ENCODE measurements around the gene SPTBN4. TPM values are rescaled to one million over a fixed set of nuclear protein-coding genes. Genes with fewer than 3 reads are reported as not detected.

Gene SPTBN4
- total and polyA plus RNA-seq, 5 donors = 3.2 to 6.4 (median 5.4) TPM

DNA sequence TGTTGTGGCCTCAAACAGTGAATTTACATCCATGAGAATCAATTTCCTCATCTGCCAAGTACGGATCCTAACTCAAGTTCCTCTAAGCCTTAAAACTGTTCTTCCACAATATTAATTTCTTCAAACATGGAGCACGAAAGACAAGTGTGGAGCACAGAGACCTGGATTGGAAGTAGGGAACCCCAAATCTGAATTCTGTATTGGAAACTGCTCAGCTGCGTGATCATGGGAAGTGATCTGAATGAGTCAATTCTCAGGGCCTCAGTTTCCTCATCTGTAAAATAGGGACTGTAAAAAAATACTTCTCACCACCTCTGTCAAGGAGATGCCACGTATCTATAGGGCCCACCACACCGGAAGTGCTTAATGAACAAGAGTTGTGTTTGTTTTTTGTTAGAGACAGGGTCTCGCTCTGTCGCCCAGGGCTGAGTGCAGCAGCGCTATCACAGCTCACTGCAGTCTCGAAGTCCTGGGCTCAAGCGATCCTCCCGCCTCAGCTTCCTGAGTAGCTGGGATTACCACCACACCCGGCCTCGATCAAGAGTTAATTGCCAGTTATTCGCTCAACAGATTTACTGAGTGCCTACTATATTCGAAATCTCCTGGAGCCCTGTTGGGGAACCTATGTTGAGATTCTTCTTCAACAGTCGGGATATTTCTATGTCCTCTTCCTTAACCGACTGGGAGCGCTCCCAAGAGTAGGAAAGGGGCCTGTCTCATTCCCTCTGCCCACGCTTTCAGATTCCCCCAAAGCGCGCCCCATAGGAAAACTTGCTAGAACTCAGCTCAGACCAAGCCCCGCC, 24.3 kb upstream of the SPTBN4 start:
- no peak for DNase-seq
- intact Hi-C loops (cut with DNase I) = loop anchor here in 1 of 4 donors (10.0 kb wide), 1 partner anchor 98 kb away; the partner anchor contains the start of genes C19orf47 and PLD3
- no peaks in the 10 kb centered on the region for H3K9me3 ChIP-seq (ENCODE audit: control insufficient read depth, low read length)
- H3K4me1 ChIP-seq (ENCODE audit: control insufficient read depth, insufficient read depth, low read length) = peaks cover 3% of the 10 kb centered on the region
- H3K27ac ChIP-seq (ENCODE audit: low read length) = peak overlapping the region; percentile 66
- no peaks in the 10 kb centered on the region for H3K27me3 ChIP-seq (ENCODE audit: control insufficient read depth, insufficient read depth)
- WGBS = 14% methylated on average over 22 of the region's 22 CpGs
- H3K4me3 ChIP-seq (ENCODE audit: low read length) = peak overlapping the region; percentile 45
- no peak for ATAC-seq

GRCh38 chr19:40443131-40443999, 23.4 kb upstream of the SPTBN4 start:
- Histone ChIP-seq H3K27me3 (ENCODE audit: control insufficient read depth, insufficient read depth) (no peaks in the 10 kb centered on the region), H3K9me3 (ENCODE audit: control insufficient read depth, low read length) (no peaks in the 10 kb centered on the region), H3K27ac (ENCODE audit: low read length) (peak overlapping the region; percentile 99), H3K4me1 (ENCODE audit: control insufficient read depth, insufficient read depth, low read length) (peaks cover 3% of the 10 kb centered on the region), H3K4me3 (ENCODE audit: low read length) (peak overlapping the region; percentile 95)
- under 1% methylated on average over 52 of the region's 52 CpGs for WGBS
- DNase-seq (peak; percentile 100), ATAC-seq (peak; percentile 91)
- intact Hi-C loops (cut with DNase I) = loop anchor here in 1 of 4 donors (10.0 kb wide), 1 partner anchor 99 kb away; the partner anchor contains the start of genes C19orf47 and PLD3

DNA sequence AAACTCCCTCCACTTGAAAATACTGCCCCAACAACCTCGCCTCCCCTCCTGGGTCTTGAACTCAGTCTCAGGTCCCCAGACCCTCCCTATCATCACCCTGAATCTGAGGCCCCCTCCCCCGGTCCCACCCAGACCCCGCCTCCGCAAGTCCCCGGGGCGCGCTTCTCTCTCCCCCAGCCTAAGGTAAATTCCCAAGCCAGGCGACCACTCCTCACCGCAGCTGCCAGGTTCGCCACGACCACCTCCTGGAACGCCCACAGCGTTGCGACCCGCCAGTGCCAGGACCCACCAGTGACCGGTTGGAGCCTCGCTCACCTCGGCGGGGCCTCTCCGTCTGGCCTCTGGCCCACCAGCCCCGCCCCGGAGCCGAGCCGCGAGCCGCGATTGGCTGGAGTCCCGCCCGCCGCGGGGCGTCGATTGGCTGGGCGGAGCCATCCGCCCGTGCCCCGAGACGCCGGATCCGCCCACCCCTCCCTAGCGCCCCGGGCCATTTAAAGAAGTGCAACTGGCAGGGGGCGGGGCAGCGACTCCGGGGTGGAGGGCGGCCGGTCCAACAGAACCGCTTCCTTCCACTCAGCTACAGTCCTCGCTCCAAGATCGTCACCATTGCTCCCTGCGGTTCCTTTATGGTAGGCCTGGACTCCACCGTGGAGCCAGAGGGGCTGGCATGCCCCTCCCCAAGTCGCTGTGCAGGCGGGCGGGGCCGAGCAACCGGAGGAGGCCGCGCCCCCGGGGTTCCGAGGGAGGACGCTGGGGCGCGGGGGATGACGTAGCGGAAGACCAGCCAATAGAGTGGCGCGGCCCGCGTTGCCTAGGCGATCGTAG, 22.6 kb upstream of the SPTBN4 start, which contains the start of gene SERTAD3:
Gene SERTAD3 (minus strand): TSS at position 336 of the 825 bp plus-strand sequence. CDS start 2,255 bp downstream, outside the sequence.
- ATAC-seq = peak; percentile 89
- H3K27me3 ChIP-seq (ENCODE audit: control insufficient read depth, insufficient read depth) = no peaks in the 10 kb centered on the region
- intact Hi-C loops (cut with DNase I) = loop anchor here in 1 of 4 donors (10.0 kb wide), 1 partner anchor 99 kb away; the partner anchor contains the start of genes C19orf47 and PLD3
- WGBS = under 1% methylated on average over 72 of the region's 72 CpGs
- peak within 1 kb of the TSS; percentile 99 for H3K27ac ChIP-seq (ENCODE audit: low read length)
- H3K4me1 ChIP-seq (ENCODE audit: control insufficient read depth, insufficient read depth, low read length) = peaks cover 3% of the 10 kb centered on the region
- DNase-seq = peak; percentile 97 to 99 (median 99)
- no peaks in the 10 kb centered on the region for H3K9me3 ChIP-seq (ENCODE audit: control insufficient read depth, low read length)
- H3K4me3 ChIP-seq (ENCODE audit: low read length) = peak within 1 kb of the TSS; percentile 95

DNA sequence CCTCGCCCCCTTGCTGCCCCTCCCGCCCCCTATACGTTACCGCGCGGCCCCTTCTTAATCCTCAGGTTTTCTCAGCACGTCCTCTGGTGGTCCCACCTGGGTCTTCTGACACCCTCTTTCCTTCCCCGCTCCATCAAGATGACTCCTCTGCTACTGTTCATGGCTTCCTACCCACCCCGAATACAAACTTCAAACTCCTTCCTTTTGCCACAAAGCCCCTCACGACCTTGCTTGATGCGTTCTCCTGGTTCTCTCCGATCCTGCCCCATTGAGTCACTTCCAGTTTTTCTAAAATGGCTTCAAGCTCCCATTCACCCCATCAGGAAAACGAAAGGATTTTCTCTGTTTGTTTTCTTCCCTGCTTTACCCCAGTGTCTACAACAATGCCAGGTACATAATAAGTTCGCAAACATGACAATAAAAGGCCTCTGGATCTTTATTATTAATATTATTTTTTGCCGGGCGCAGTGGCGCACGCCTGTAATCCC, 21.9 kb upstream of the SPTBN4 start:
- DNase-seq = no peak
- peak overlapping the region; percentile 95 for H3K4me3 ChIP-seq (ENCODE audit: low read length)
- no peak for ATAC-seq
- H3K4me1 ChIP-seq (ENCODE audit: control insufficient read depth, insufficient read depth, low read length) = peaks cover 3% of the 10 kb centered on the region
- H3K9me3 ChIP-seq (ENCODE audit: control insufficient read depth, low read length) = no peaks in the 10 kb centered on the region
- no peaks in the 10 kb centered on the region for H3K27me3 ChIP-seq (ENCODE audit: control insufficient read depth, insufficient read depth)
- 17% methylated on average over 18 of the region's 18 CpGs for WGBS
- peak overlapping the region; percentile 43 for H3K27ac ChIP-seq (ENCODE audit: low read length)
- intact Hi-C loops (cut with DNase I) = loop anchor here in 1 of 4 donors (10.0 kb wide), 1 partner anchor 100 kb away; the partner anchor contains the start of genes C19orf47 and PLD3

- ATAC-seq = no peak
- no peaks in the 10 kb centered on the region for H3K9me3 ChIP-seq (ENCODE audit: control insufficient read depth, low read length)
- H3K27me3 ChIP-seq (ENCODE audit: control insufficient read depth, insufficient read depth) = no peaks in the 10 kb centered on the region
- H3K4me3 ChIP-seq (ENCODE audit: low read length) = no peak overlapping the region
- H3K27ac ChIP-seq (ENCODE audit: low read length) = no peak overlapping the region
- DNase-seq = no peak
- WGBS = 70% methylated on average over 9 of the region's 9 CpGs
- peaks cover 3% of the 10 kb centered on the region for H3K4me1 ChIP-seq (ENCODE audit: control insufficient read depth, insufficient read depth, low read length)
- intact Hi-C loops (cut with DNase I) = loop anchor here in 1 of 4 donors (10.0 kb wide), 1 partner anchor 101 kb away; the partner anchor contains the start of genes C19orf47 and PLD3
Observed at GRCh38 chr19:40445780-40446262, 21.0 kb upstream of the SPTBN4 start.

DNA sequence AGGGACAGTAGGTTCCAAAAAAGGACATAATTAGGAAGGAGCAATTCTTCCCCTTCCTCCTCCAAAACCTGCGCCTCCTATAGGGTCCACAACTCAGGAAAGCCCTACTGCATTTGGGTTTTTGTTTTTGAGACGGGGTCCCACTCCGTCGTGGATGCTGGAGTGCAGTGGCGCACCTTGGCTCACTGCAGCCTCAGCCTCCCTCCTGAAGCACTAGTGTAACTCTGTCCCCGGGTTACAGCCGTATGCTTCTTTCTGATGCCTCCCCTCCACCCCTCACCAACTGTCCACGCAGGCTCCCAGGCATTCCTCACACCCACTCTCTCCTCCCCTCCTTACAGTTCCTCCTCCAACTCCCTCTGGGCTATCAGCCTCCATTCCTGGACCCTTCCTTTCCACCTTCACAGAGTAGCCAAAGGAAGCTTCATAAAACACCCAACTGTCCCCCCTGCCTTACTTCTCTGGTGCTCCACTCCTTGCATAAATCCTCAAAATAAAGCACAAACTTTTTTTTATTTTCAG, 20.5 kb upstream of the SPTBN4 start:
- peaks cover 3% of the 10 kb centered on the region for H3K4me1 ChIP-seq (ENCODE audit: control insufficient read depth, insufficient read depth, low read length)
- no peaks in the 10 kb centered on the region for H3K9me3 ChIP-seq (ENCODE audit: control insufficient read depth, low read length)
- H3K27ac ChIP-seq (ENCODE audit: low read length) = no peak overlapping the region
- intact Hi-C loops (cut with DNase I) = loop anchor here in 1 of 4 donors (10.0 kb wide), 1 partner anchor 102 kb away; the partner anchor contains the start of genes C19orf47 and PLD3
- ATAC-seq = no peak
- H3K4me3 ChIP-seq (ENCODE audit: low read length) = no peak overlapping the region
- no peaks in the 10 kb centered on the region for H3K27me3 ChIP-seq (ENCODE audit: control insufficient read depth, insufficient read depth)
- no peak for DNase-seq
- WGBS = 81% methylated on average over 8 of the region's 8 CpGs

GRCh38 chr19:40449506-40449905, 17.3 kb upstream of the SPTBN4 start:
- H3K27me3 ChIP-seq (ENCODE audit: control insufficient read depth, insufficient read depth) = no peaks in the 10 kb centered on the region
- WGBS = 89% methylated on average over 4 of the region's 4 CpGs

DNA sequence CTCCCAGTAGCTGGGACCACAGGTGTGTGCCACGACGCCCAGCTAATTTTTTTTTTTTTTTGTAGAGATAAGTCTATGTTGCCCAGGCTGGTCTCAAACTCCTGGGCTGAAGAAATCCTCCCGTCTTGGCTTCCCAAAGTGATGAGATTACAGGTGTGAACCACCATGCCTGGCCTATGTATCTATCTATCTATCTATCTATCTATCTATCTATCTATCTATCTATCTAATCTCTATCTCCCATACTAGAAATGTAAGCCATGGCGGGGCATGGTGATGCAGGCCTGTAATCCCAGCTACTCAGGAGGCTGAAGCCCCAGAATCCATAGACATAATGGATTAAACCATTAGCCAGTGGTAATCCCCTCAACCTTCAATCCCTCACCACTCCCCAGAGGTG, 16.1 kb upstream of the SPTBN4 start:
- no peak overlapping the region for H3K27ac ChIP-seq (ENCODE audit: low read length)
- no peaks in the 10 kb centered on the region for H3K27me3 ChIP-seq (ENCODE audit: control insufficient read depth, insufficient read depth)
- no peak for ATAC-seq
- H3K9me3 ChIP-seq (ENCODE audit: control insufficient read depth, low read length) = no peaks in the 10 kb centered on the region
- H3K4me3 ChIP-seq (ENCODE audit: low read length) = no peak overlapping the region
- H3K4me1 ChIP-seq (ENCODE audit: control insufficient read depth, insufficient read depth, low read length) = no peaks in the 10 kb centered on the region
- DNase-seq = no peak
- WGBS = 94% methylated on average over 4 of the region's 4 CpGs
- intact Hi-C loops (cut with DNase I) = no loop called here

More at GRCh38 chr19:40449506-40449905, 17.3 kb upstream of the SPTBN4 start:
- Histone ChIP-seq H3K9me3 (ENCODE audit: control insufficient read depth, low read length) (no peaks in the 10 kb centered on the region), H3K27ac (ENCODE audit: low read length) (no peak overlapping the region), H3K4me3 (ENCODE audit: low read length) (no peak overlapping the region), H3K4me1 (ENCODE audit: control insufficient read depth, insufficient read depth, low read length) (no peaks in the 10 kb centered on the region)
- intact Hi-C loops (cut with DNase I) = loop anchor here in 1 of 4 donors (10.0 kb wide), 1 partner anchor 105 kb away; the partner anchor contains the start of genes C19orf47 and PLD3
- no peak for DNase-seq
- no peak for ATAC-seq

- WGBS = 61% methylated on average over 5 of the region's 5 CpGs
- Histone ChIP-seq H3K27me3 (ENCODE audit: control insufficient read depth, insufficient read depth) (no peaks in the 10 kb centered on the region), H3K4me3 (ENCODE audit: low read length) (no peak overlapping the region), H3K4me1 (ENCODE audit: control insufficient read depth, insufficient read depth, low read length) (no peaks in the 10 kb centered on the region), H3K27ac (ENCODE audit: low read length) (no peak overlapping the region), H3K9me3 (ENCODE audit: control insufficient read depth, low read length) (no peaks in the 10 kb centered on the region)
- DNase-seq (no peak), ATAC-seq (no peak)
- intact Hi-C loops (cut with DNase I) = no loop called here
Observed at GRCh38 chr19:40452016-40452415, 14.8 kb upstream of the SPTBN4 start.

Data from right cardiac atrium (tissue), 5 donors.